Measurements from ENCODE around the gene NMNAT2. TPM values are rescaled to one million over a fixed set of nuclear protein-coding genes. Genes with fewer than 3 reads are reported as not detected.
"Not testable (repeated sequence)": the region's sequence is repeated elsewhere in the genome, so short reads cannot be mapped to it uniquely, and the experiment has no call there.

NMNAT2 gene
- total RNA-seq, 1 donor from 2014 or later: 1.7 TPM

- intact Hi-C loops (cut with DNase I): no loop called here
- peak in 1 of 2 donors; percentile 22 for DNase-seq (ENCODE audit: extremely low spot score in 2 of 2)
- no peaks in the 10 kb centered on the region for H3K27me3 ChIP-seq
- H3K27ac ChIP-seq: peak overlapping the region; percentile 72
- H3K36me3 ChIP-seq: no peaks in the 10 kb centered on the region
- peaks cover 4% of the 10 kb centered on the region for H3K4me1 ChIP-seq
- H3K4me3 ChIP-seq: no peak overlapping the region
- H3K9me3 ChIP-seq: no peaks in the 10 kb centered on the region
- TF ChIP-seq POLR2AphosphoS5 (IDR thresholded peaks at IDR 0.05; ENCODE audit: insufficient read depth in 1 of 2, low read depth in 1 of 2) (no peak), CTCF (IDR thresholded peaks at IDR 0.05) (no peak), POLR2A (IDR thresholded peaks at IDR 0.05) (no peak)
Measured at GRCh38 chr1:183241471-183241870, 176.7 kb downstream of the NMNAT2 start.

GRCh38 chr1:183240853-183241252 is 177.3 kb downstream of the NMNAT2 start:
- DNase-seq (ENCODE audit: extremely low spot score in 2 of 2); H3K4me3 ChIP-seq; H3K36me3 ChIP-seq; H3K9me3 ChIP-seq; H3K4me1 ChIP-seq; H3K27me3 ChIP-seq; intact Hi-C loops (cut with DNase I): not testable (repeated sequence)
- H3K27ac ChIP-seq: peak overlapping the region; percentile 72

GRCh38 chr1:183240526-183240825 is 177.7 kb downstream of the NMNAT2 start:
- intact Hi-C loops (cut with DNase I): no loop called here
- H3K27me3 ChIP-seq: no peaks in the 10 kb centered on the region
- H3K36me3 ChIP-seq: no peaks in the 10 kb centered on the region
- no peak for TF ChIP-seq POLR2AphosphoS5 (IDR thresholded peaks at IDR 0.05; ENCODE audit: insufficient read depth in 1 of 2, low read depth in 1 of 2)
- no peak for TF ChIP-seq CTCF (IDR thresholded peaks at IDR 0.05)
- no peak for TF ChIP-seq POLR2A (IDR thresholded peaks at IDR 0.05)
- peak in 1 of 2 donors; percentile 80 for DNase-seq (ENCODE audit: extremely low spot score in 2 of 2)
- peak overlapping the region; percentile 72 for H3K27ac ChIP-seq
- no peaks in the 10 kb centered on the region for H3K9me3 ChIP-seq
- no peak overlapping the region for H3K4me3 ChIP-seq
- H3K4me1 ChIP-seq: peaks cover 9% of the 10 kb centered on the region

GRCh38 chr1:183239793-183240525 is 178.2 kb downstream of the NMNAT2 start:
- Histone ChIP-seq H3K4me3 (no peak overlapping the region), H3K27me3 (no peaks in the 10 kb centered on the region), H3K36me3 (no peaks in the 10 kb centered on the region), H3K9me3 (no peaks in the 10 kb centered on the region), H3K4me1 (peaks cover 14% of the 10 kb centered on the region), H3K27ac (peak overlapping the region; percentile 72)
- no peak for TF ChIP-seq POLR2AphosphoS5 (IDR thresholded peaks at IDR 0.05; ENCODE audit: insufficient read depth in 1 of 2, low read depth in 1 of 2)
- intact Hi-C loops (cut with DNase I): loop anchor here (10.0 kb wide), 1 partner anchor 275 kb away; no protein-coding TSS in a partner anchor
- DNase-seq (ENCODE audit: extremely low spot score in 2 of 2): peak in 1 of 2 donors; percentile 88

- DNase-seq (ENCODE audit: extremely low spot score in 2 of 2): no peak
- Histone ChIP-seq H3K4me3 (no peak overlapping the region), H3K9me3 (no peaks in the 10 kb centered on the region), H3K27me3 (no peaks in the 10 kb centered on the region), H3K27ac (peak overlapping the region; percentile 72), H3K36me3 (no peaks in the 10 kb centered on the region), H3K4me1 (peaks cover 16% of the 10 kb centered on the region)
- no peak for TF ChIP-seq CTCF (IDR thresholded peaks at IDR 0.05)
- TF ChIP-seq POLR2A (IDR thresholded peaks at IDR 0.05): no peak
- TF ChIP-seq POLR2AphosphoS5 (IDR thresholded peaks at IDR 0.05; ENCODE audit: insufficient read depth in 1 of 2, low read depth in 1 of 2): no peak
- intact Hi-C loops (cut with DNase I): loop anchor here (10.0 kb wide), 1 partner anchor 274 kb away; no protein-coding TSS in a partner anchor
Measured at GRCh38 chr1:183239220-183239742, 178.9 kb downstream of the NMNAT2 start.

GRCh38 chr1:183238071-183238470 is 180.1 kb downstream of the NMNAT2 start:
- Histone ChIP-seq H3K27me3 (no peaks in the 10 kb centered on the region), H3K4me1 (peaks cover 27% of the 10 kb centered on the region), H3K4me3 (no peak overlapping the region), H3K9me3 (no peaks in the 10 kb centered on the region), H3K27ac (no peak overlapping the region), H3K36me3 (no peaks in the 10 kb centered on the region)
- TF ChIP-seq POLR2AphosphoS5 (IDR thresholded peaks at IDR 0.05; ENCODE audit: insufficient read depth in 1 of 2, low read depth in 1 of 2) (no peak), CTCF (IDR thresholded peaks at IDR 0.05) (no peak), POLR2A (IDR thresholded peaks at IDR 0.05) (no peak)
- DNase-seq (ENCODE audit: extremely low spot score in 2 of 2): no peak
- intact Hi-C loops (cut with DNase I): loop anchor here (10.0 kb wide), 1 partner anchor 273 kb away; no protein-coding TSS in a partner anchor
